Stimulated activated CD8-positive, alpha-beta memory T cell treated with anti-CD3 and anti-CD28 coated beads, Interleukin-4, amount 100 ng/mL, for 4 hours (primary cell): ENCODE measurements around the gene GNG13.

ENCODE experiments used
- DNase-seq, 2 donors: peaks; one replicate each; pipeline ENCODE4 v3.0.0-alpha.2; 2020; ENCODE audit warnings: low read depth in 2 of 2, low spot score in 1 of 2

Gene GNG13

DNA sequence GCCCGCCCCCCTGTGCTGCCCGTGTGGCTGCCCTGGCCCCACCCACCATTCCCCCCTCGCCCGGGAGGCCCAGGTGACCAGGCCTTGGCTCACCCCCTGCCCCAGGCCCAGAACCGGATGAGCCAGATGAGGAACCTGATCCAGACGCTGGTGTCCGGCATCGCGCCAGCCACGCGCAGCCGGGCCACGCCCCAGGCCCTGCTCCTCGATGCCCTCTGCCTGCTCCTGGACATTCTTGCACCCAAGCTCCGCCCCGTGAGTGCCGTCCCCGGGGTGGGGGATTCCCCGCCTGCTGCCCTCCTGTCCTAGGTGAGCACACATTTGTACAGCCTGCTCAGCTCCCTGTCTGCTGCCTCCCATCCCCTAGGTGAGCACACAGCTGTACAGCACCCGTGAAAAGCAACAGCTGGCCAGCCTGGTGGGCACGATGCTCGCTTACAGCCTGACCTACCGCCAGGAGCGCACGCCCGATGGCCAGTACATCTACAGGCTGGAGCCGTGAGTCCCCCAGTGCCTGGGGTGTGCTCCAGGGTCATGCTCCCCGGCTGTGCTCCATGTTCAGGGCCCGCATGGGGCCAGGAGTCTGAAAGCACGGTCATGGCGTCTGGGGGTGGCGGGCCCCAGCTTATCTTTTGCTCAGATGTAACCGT lies 4.8 kb downstream of the GNG13 start:
- DNase-seq: no peak

DNA sequence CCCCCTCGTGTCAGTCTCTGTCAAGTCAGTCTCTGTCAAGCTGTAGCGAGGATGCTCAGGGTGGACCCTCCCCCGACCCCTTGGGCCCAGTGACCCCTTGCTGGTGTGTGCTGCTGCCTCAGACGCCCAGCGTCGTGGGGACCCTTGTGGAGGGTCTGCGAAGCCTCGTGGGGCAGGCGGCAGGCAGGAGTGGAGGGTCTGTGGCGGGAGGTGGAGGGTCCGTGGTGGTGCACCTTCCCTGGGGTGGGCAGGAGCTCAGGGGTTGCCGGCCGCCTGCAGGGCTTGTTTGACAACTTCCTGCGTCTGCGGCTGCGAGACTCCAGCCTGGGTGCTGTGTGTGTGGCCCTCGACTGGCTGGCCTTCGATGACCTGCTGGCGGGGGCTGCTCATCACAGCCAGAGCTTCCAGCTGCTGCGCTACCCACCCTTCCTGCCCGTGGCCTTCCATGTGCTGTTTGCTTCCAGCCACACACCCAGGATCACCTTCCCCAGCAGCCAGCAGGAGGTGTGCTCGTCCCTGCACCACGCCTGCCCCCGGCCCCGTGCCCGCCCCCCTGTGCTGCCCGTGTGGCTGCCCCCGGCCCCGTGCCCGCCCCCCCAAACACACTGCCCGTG lies 5.6 kb downstream of the GNG13 start:
- no peak for DNase-seq

DNA sequence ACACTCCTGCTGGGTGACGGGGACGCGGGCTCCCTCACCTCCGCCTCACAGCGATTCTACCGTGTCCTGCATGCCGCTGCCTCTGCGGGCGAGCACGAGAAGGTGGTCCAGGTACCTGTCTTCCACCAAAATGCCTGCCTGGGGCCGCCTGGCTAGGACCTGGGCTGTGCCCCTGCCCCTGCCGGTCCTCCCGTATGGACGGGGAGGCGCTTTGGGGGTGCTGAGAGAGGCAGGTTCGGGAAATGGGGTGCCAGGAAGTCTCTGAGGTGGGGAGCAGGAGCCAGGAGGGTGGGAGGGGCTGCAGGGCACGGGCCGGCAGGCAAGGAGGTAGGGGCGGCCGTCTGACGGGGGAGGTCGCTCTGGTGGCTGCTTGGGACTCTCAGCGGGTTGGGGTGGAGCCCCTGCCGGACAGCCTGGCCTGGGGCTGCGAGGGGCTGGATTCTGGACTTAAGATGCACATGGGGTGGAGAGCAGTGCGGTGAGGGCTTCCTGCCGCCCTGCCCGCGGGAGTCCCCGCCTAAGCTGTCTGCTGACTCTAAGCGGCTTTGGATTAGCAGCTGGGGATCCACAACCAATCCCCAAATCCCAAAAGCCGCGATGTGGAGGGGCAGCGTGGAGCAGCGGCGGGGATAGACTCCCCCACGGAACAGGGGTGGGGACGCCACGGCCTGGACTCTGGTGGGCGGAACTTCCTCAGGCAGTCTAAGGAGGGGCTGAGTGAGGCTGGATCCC lies 6.3 kb downstream of the GNG13 start:
- no peak for DNase-seq

DNA sequence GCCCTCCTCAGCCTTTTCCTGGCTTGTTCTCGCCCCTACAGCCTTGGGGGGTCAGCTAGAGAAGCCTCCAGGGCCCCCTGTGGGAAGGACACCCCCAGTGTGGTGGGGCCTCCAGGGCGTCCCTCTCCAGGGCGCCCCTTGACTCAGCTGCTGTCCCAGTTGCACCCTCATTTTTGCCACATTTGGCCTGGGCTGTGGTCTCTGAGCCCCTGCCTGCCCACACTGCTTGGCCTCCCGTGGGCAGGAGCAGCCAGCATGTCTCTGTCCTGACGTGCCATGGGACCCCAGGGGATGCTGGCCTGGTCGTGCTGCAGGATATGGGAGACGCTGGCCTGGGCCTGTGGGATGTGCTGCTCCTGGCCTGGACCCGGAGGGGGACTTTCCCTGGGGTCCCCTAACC lies 7.1 kb downstream of the GNG13 start:
- DNase-seq: no peak

DNA sequence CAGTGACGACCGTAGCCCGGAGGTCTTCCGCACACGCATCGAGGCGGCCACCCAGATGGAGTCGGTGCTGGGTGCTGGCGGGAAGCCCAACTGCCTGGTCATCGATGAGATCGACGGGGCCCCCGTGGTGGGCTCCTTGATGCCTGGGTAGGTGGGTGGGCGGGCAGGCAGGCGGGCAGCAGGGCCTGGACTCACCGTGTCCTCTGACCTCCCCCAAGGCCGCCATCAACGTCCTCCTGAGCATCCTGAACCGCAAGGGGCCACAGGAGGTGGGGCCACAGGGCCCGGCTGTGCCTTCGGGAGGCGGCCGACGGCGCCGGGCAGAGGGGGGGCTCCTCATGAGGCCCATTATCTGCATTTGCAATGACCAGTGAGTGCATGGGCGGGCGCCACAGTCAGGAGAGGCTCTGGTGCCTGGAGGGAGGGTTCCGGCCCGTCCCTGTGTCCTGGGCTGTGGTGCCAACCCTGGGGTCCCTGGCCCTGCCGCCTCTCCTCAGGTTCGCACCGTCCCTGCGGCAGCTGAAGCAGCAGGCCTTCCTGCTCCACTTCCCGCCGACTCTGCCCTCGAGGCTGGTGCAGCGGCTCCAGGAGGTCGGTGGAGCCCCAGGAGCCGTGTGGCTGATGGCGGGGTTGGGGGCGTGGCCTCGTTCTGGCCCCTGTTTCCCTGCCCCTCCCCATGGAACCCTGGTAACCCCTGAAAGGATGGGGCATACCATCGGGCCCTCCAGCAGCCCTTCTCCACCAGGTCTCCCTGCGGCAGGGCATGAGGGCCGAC lies 8.1 kb downstream of the GNG13 start:
- no peak for DNase-seq

DNA sequence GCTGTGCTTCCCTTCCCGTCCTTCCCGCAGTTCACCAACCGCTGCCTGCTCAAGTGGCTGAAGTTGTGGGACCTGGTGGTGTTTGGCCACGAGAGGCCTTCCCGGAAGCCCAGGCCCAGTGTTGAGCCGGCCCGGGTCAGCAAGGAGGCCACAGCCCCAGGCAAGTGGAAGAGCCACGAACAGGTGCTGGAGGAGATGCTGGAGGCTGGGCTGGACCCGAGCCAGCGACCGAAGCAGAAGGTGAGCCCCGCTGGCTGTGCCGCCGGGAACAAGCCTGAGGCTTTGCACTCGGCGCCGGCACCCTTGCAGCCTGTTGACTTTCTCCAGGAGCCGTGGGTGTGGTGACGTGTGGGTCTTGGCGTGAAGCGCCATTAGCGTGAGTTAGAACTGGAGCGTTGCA lies 9.4 kb downstream of the GNG13 start:
- DNase-seq: no peak

DNA sequence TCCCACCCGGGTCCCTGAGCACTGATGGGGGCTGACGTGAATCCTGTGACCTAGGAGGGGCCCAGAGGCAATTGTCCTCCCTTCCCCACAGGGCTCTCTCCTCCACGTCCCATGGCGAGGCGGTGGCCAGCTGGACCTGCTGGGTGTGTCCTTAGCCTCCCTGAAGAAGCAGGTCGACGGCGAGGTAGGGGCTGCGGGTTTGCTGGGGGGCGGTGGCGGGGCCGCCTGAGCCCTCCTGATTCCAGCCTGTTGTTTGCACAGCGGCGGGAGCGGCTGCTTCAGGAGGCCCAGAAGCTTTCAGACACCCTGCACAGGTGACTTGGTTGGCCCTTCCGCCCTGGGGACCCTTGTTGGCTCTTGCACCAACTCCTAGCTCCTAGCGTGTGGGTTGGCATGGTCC lies 10.4 kb downstream of the GNG13 start:
- DNase-seq: no peak

DNA sequence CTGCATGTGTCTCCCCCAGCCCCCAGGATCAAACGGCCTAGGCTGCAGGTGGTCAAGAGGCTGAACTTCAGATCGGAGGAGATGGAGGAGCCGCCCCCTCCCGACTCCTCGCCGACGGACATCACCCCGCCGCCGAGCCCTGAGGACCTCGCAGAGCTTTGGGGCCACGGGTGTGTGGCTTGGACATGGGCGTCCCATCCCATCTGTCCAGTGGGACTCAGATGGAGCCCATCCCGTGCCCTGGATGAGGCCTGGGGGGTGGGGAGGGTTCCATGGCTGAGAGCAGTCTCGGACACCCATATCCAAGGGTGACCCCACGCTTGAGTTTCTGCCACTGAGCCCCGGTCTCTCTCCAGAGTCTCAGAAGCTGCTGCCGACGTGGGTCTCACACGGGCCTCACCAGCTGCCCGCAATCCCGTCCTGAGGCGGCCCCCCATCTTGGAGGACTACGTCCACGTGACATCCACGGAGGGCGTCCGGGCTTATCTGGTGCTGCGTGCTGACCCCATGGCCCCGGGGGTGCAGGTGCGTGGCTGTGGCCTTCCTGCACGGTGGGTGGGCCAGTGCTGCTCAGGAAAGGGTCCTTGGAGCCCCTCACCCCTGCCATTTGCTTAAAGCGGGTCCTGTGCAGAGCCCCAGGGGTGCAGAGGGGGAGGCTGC lies 11.2 kb downstream of the GNG13 start:
- no peak for DNase-seq

DNA sequence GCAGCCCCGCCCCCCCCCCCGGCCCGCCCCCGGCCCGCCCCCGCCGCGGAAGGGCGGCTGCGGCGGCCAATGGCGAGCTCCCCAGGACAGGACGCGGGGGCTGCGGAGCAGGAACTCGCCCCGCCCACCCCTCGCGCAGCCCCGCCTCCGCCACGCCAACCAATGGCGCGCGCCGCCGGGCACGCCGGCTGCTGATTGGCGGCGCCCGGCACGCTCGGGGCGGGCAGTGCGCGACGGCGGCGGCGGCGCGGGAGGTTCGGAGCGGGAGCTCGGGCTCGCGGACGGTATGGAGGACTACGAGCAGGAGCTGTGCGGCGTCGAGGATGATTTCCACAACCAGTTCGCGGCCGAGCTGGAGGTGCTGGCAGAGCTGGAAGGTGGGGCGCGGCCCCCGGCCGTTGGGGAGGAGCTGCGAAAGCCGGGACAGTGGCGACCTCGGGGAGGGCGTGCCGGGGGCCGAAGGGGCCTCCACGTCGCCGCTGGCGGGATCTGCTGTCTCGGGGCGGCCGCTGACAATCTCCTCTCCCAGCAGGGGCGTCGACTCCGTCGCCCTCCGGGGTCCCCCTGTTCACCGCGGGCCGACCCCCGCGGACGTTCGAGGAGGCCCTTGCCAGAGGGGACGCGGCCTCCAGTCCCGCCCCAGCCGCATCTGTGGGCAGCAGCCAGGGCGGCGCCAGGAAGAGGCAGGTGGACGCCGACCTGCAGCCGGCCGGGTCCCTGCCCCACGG lies 12.0 kb downstream of the GNG13 start, which contains the start of gene CHTF18:
Gene CHTF18, plus strand, starts transcription at position 222 of the 728 bp plus-strand sequence. Its CDS starts 65 bp downstream, at position 287.
- DNase-seq: peak; percentile 82 to 85

DNA sequence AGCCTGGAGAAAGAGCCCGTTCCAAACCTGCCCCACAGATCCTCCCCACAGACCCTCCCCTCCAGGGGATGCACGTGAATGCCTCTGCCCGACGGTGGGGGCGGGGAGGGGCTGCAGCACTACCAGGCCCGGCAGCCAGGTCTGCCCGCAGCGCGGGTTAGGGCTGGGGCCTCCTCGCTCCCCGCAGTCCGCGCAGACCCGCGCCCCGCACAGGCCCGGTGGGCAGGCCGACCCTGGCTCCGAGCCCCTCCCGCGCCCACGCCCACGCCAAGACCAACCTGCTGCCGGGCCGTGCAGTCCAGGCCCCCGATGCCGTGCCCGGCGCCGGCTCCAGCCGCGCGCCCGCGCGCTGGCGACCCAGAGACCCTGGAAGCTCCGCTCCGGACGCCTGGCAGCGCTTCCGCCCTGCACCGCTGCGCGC lies 12.5 kb downstream of the GNG13 start, which contains the start of gene RPUSD1:
Gene RPUSD1, minus strand, starts transcription at position 404 of the 421 bp plus-strand sequence. CDS start 644 bp downstream, outside the sequence.
- no peak for DNase-seq

DNA sequence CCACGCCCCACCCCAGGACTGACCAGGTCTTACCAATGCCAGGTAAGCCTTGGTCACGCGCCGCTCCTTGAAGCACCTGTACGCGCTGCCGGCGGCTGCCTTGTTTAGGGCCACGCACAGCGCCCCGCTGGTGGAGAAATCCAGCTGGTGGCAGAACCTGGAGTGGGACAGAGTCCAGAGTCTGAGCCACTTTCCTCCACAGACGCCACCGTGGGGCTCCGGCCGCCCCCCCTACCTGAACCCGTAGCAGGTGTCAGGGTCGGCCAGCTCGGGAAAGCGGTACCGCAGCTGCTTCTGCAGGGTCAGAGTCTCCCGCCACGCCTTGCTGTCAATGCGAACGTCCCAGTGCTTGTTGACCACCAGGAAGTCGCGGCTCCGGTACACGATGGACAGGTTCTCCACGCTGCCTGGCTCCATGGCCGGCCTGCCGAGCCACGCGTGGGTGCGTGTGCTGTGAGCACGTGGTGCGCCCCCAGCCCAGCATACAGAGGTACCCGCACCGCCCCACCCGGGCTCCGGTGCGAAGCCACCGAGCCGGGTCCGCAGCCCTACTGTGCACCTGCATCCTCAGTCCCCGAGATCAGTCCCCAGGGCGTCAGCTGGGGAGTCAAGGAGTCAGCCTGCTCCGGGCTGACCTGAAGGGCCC lies 13.1 kb downstream of the GNG13 start:
- DNase-seq: no peak

DNA sequence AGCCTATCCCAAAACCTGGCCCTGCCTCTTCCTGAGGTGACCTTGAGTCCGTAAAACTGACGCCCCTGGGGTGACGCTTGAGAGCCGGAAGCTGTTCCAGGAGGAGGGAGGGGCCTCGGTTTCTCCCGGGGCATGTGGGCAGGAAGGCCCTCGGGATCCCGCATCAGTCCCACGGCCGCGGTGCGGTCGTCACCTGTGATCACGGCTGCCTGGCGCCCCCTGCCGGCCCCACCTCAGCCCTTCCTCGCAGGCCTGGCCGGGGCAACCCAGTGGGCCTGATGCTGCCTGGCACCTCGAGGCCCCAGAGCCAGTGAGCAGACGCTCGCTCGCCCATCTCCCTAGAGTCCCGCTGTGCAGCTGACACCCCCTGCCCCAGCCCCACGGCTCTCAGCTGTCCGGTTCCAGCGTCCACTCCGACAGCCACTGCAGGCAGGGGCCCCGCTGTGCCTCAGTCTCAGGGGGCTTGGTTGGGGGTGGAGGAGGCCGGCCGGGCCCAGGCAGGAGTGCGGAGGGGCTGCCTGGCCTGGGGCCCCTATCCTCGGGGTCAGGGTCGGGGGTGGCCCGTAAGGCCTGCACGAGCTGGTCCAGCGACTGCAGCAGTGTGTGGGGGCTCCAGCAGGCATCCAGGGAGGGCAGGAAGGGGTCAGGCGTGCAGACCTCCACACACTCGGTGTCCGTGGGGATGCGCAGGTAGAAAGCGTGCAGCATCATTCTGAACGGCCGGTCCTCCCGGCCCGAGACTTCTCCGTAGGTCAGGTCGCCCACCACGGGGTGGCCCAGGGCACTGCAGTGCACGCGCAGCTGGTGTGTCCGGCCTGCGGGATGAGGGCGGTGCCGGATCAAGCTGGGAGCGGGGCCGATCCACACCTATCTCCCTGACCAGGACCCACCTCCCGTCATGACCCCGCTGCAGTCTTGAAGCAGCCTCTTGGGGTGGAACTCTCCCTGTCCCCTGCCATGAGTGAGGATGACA lies 14.7 kb downstream of the GNG13 start:
- peak; percentile 40 to 54 for DNase-seq

DNA sequence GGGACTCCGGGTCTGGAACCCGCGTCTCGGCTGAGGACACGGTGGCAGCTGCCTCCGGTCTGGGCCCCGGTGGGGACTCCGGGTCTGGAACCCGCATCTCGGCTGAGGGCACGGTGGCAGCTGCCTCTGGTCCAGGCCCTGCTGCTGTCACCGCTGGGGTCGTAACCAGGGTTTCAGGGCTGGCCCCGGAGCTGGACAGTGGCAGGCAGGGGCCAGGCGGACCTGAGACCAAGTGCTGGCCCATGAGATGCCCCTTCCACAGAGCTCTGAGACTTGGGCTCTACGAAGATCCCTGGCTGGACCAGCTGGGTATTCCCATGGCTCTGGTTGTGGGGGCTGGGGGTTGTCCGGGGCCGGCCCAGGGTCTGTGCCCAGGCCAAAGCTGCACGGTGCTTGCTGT lies 16.1 kb downstream of the GNG13 start:
- no peak for DNase-seq

DNA sequence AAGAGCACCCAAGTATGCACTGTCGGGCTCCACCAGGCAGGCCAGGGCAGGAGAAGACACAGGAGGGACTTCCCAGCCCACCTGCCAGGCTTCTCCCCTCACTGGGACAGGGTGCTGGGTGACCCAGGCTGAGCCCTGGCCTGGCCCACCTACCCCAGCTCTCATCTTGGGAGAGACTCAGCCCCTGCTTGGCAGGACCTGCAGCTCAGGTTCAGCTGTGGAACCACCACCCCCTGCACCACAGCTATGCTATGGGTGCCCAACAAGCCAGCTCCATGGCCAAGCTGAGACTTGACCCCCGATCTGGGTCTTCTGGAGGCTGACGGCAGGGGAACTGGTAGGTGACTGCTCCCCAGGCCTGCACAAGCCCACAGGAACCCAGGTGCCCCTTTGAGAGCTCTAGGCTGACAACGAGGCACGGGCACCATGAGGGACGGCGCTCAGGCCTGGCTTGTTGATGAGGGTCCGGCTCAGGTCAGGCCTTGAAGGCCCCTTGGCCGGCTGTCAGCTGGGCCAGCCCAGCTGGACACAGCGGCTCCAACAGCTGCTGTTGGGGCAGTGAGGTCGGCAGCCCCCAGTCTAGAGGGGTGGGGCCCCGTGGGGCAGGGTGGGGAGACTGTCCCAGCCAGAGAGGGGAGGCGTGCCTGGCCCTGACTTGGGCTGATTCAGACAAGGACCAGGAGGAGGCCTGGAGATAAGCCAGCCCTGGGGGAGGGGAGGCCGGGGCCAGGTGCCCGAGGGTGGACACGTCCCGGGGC lies 17.0 kb downstream of the GNG13 start:
- no peak for DNase-seq

DNA sequence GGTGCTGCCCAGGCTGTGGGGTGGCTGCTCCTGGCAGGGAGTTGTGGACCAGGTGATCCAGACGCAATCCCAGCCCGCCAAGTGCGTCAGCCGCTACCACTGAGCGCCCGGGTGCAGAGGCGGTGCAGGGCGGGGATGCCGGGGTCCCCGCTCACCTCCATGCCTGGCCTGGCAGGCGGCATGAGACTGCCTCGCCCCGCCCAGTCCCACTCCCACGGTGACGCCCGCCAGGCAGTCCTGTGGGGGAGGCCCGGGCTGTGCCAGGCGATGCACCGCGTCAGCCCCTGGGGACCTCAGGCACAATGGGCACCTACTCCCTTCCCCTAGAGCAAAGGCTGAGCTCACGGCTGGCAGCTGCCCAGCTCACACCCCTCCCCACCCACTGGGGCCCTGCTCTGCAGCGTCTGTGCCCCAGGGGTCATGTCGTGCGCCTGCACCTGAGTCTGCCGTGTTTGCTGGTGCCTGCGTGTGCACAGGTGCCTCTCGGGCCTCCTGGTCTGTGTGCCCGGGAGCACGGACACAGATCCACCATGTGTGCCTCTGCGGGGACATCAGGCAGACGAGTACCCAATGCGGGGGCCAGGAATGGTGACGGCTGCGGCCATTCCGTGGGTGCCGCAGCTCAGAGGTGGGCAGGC lies 17.6 kb downstream of the GNG13 start:
- no peak for DNase-seq

DNA sequence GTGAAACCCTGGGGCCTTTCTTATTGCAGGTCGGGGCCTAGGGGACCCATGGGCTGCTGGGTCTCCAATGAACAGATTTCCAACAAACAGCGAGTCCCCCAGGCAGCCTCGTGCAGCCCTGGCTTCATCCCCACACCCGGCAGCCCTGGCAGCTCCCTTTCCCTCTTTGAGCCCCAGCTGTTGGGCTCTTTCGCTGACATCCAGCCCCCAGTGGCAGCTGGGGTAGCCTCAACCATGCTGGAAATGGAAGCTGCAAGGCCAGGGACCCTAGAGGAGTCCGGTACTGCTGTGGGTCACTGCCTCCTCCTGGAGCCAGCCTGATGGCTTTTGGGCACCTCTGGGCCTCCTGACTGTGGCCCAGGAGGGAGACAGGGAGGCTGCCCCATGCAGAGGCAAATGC lies 18.3 kb downstream of the GNG13 start:
- DNase-seq: no peak

DNA sequence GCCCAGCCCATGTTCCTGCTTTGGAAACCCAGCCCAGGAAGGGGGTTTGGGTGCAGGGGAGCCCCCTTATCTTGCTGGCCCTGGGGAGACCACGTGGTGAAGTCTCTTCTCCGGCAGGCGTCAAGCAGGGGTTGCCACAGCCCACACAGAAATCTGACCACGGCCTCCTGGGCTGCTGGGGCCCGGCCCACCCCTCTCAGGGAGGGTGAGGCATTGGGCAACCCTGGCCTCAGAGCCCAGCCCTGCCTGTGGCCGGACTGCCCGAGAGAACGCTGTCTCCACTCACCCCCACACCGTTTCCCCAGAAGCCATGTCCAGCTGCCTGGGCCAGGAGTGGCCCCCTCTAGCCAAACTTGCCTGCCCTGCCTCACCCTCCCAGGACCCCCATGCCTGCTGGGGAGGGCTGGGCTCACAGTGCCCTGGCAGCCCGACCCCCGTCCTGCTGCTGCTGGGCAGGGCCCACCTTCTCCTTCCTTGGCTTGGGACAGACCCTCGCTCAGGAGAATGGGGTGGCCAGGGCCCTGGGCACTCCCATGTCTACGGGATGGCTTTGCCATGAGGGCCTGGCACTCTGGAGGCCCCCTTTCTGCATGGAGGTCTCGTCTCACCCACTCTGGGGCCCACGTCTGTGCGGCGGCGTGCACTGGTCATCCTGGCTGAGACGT lies 19.1 kb downstream of the GNG13 start:
- DNase-seq: no peak
